ENCODE results near the gene RAD51B. TPM values are rescaled to one million over a fixed set of nuclear protein-coding genes. Genes with fewer than 3 reads are reported as not detected.

The RAD51B gene
- total and polyA plus RNA-seq, 2 experiments from 2014 or later: 10.1 to 18.0 TPM

DNA sequence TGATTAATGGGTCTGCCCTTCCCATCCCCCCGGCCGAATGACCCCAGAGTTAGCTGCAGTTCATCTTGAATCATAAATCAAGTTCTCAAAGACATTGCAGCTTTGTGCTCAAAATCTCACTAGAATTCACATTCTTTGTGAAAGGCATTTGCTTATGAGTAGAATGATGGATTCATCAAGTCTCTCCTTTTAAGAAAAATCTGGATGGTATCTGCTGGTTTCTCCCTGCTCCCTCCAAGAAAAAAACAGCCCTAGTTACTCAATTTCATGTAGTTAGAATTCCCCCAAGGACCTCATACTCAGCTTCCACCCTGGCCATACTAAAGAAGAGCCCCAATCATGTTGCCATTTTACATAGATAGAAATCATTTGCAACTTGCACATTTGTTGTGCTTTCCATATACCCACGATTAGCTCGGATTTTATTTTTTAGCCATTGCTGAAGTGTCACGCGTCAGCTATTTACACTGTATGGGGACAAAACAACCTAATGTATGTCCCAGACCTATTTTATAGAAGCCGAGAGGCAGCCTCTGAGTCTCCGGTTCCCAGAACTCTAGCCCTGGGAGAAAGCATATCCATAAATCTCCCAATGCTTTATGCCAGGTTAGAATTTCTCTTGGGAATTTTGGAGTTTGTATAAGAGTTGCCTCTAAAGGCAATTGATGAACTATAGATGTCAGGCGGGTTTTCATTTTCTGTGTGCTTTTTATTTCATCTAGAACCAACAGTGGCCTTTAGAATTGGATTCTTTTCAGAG is 673.8 kb downstream of the RAD51B start:
- H4K20me1 ChIP-seq (ENCODE audit: insufficient read depth, poor library complexity, severe bottlenecking): no peaks in the 10 kb centered on the region
- no peak overlapping the region for H3K4me3 ChIP-seq
- no peak for DNase-seq (ENCODE audit: low spot score)
- H3K9me2 ChIP-seq (replicated peaks; ENCODE audit: insufficient read depth): no peaks in the 10 kb centered on the region
- no peaks in the 10 kb centered on the region for H3K9me3 ChIP-seq (ENCODE audit: low read depth)
- TF ChIP-seq EZH2 (IDR thresholded peaks at IDR 0.05; ENCODE audit: borderline replicate concordance) (no peak), EZH2phosphoT487 (IDR thresholded peaks at IDR 0.05; ENCODE audit: low read depth, severe bottlenecking, unreplicated experiment) (no peak)
- TF ChIP-seq, protein P1, sequence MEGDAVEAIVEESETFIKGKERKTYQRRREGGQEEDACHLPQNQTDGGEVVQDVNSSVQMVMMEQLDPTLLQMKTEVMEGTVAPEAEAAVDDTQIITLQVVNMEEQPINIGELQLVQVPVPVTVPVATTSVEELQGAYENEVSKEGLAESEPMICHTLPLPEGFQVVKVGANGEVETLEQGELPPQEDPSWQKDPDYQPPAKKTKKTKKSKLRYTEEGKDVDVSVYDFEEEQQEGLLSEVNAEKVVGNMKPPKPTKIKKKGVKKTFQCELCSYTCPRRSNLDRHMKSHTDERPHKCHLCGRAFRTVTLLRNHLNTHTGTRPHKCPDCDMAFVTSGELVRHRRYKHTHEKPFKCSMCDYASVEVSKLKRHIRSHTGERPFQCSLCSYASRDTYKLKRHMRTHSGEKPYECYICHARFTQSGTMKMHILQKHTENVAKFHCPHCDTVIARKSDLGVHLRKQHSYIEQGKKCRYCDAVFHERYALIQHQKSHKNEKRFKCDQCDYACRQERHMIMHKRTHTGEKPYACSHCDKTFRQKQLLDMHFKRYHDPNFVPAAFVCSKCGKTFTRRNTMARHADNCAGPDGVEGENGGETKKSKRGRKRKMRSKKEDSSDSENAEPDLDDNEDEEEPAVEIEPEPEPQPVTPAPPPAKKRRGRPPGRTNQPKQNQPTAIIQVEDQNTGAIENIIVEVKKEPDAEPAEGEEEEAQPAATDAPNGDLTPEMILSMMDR (IDR thresholded peaks at IDR 0.05; ENCODE audit: poor library complexity): no peak
- no peak overlapping the region for H2AFZ ChIP-seq
- no peak overlapping the region for H3K4me2 ChIP-seq
- 83% methylated on average over 9 of the region's 9 CpGs for WGBS (ENCODE audit: low lambda C conversion rate, missing lambda C conversion rate)
- H3K27ac ChIP-seq: peak overlapping the region; percentile 33
- H3K4me1 ChIP-seq (ENCODE audit: insufficient read depth): no peaks in the 10 kb centered on the region
- H3K36me3 ChIP-seq (replicated peaks; ENCODE audit: insufficient read depth, low read depth): no peaks in the 10 kb centered on the region
- no peaks in the 10 kb centered on the region for H3K27me3 ChIP-seq
- H3K79me2 ChIP-seq: no peaks in the 10 kb centered on the region

GRCh38 chr14:68495101-68496039 is 675.8 kb downstream of the RAD51B start:
- DNase-seq (ENCODE audit: low spot score): no peak
- H3K27ac ChIP-seq: no peak overlapping the region
- H3K79me2 ChIP-seq: no peaks in the 10 kb centered on the region
- H3K4me1 ChIP-seq (ENCODE audit: insufficient read depth): no peaks in the 10 kb centered on the region
- 84% methylated on average over 14 of the region's 14 CpGs for WGBS (ENCODE audit: low lambda C conversion rate, missing lambda C conversion rate)
- no peak for TF ChIP-seq EZH2 (IDR thresholded peaks at IDR 0.05; ENCODE audit: borderline replicate concordance)
- TF ChIP-seq, protein P1 (IDR thresholded peaks at IDR 0.05; ENCODE audit: poor library complexity): no peak
- no peak for TF ChIP-seq EZH2phosphoT487 (IDR thresholded peaks at IDR 0.05; ENCODE audit: low read depth, severe bottlenecking, unreplicated experiment)
- no peaks in the 10 kb centered on the region for H3K36me3 ChIP-seq (replicated peaks; ENCODE audit: insufficient read depth, low read depth)
- H4K20me1 ChIP-seq (ENCODE audit: insufficient read depth, poor library complexity, severe bottlenecking): no peaks in the 10 kb centered on the region
- H3K4me2 ChIP-seq: no peak overlapping the region
- H2AFZ ChIP-seq: no peak overlapping the region
- no peaks in the 10 kb centered on the region for H3K27me3 ChIP-seq
- no peaks in the 10 kb centered on the region for H3K9me3 ChIP-seq (ENCODE audit: low read depth)
- no peaks in the 10 kb centered on the region for H3K9me2 ChIP-seq (replicated peaks; ENCODE audit: insufficient read depth)
- no peak overlapping the region for H3K4me3 ChIP-seq

- Histone ChIP-seq H3K4me3 (no peak overlapping the region), H3K36me3 (replicated peaks; ENCODE audit: insufficient read depth, low read depth) (no peaks in the 10 kb centered on the region), H3K9me2 (replicated peaks; ENCODE audit: insufficient read depth) (no peaks in the 10 kb centered on the region), H3K27ac (no peak overlapping the region), H3K9me3 (ENCODE audit: low read depth) (no peaks in the 10 kb centered on the region), H3K4me2 (no peak overlapping the region), H4K20me1 (ENCODE audit: insufficient read depth, poor library complexity, severe bottlenecking) (no peaks in the 10 kb centered on the region), H2AFZ (no peak overlapping the region), H3K4me1 (ENCODE audit: insufficient read depth) (no peaks in the 10 kb centered on the region), H3K79me2 (no peaks in the 10 kb centered on the region), H3K27me3 (no peaks in the 10 kb centered on the region)
- no peak for DNase-seq (ENCODE audit: low spot score)
- no peak for TF ChIP-seq EZH2phosphoT487 (IDR thresholded peaks at IDR 0.05; ENCODE audit: low read depth, severe bottlenecking, unreplicated experiment)
- TF ChIP-seq, protein P1 (IDR thresholded peaks at IDR 0.05; ENCODE audit: poor library complexity): no peak
- TF ChIP-seq EZH2 (IDR thresholded peaks at IDR 0.05; ENCODE audit: borderline replicate concordance): no peak
- 66% methylated on average over 2 of the region's 2 CpGs for WGBS (ENCODE audit: low lambda C conversion rate, missing lambda C conversion rate)
These were observed 677.4 kb downstream of the RAD51B start for GRCh38 chr14:68497011-68497410.

Measured in hepatocyte (in vitro differentiated cells).